PFSK-1 (cell line): ENCODE results near the gene UBE2E1.

Source experiments
- POLR2AphosphoS5 ChIP-seq: IDR thresholded peaks from 2 replicates; pipeline ENCODE4 v1.6.1; 2012; ENCODE audit warnings: low read depth, mild to moderate bottlenecking, control low read depth, low read length, moderate library complexity
- REST ChIP-seq, 2 experiments: IDR thresholded peaks; 2 replicates each; pipeline versions ENCODE4 v1.6.1 to v1.8.0; 2011 to 2012; ENCODE audit warnings: low read depth in 2 of 2, low read length in 2 of 2, control low read depth in 1 of 2, inconsistent platforms in 1 of 2, mild to moderate bottlenecking in 1 of 2, moderate library complexity in 1 of 2; ENCODE audit not compliant: insufficient read depth in 1 of 2
- TAF1 ChIP-seq: IDR thresholded peaks from 2 replicates; pipeline ENCODE4 v1.6.1; 2012; ENCODE audit warnings: low read length, control low read depth, borderline replicate concordance; ENCODE audit not compliant: insufficient read depth

GRCh38 chr3:23785882-23786281 lies 19.9 kb upstream of the UBE2E1 start:
- no peak for TF ChIP-seq POLR2AphosphoS5
- TF ChIP-seq TAF1: no peak
- no peak for TF ChIP-seq REST (IDR thresholded peaks at IDR 0.05; ENCODE audit: insufficient read depth in 1 of 2, low read depth in 2 of 2, low read length in 2 of 2)
